Esophagus squamous epithelium (tissue), 5 donors: Measurements from ENCODE around the gene AEBP1. TPM values are rescaled to one million over a fixed set of nuclear protein-coding genes. Genes with fewer than 3 reads are reported as not detected.

Source experiments
- DNase-seq: peaks from one replicate; lab custom pipeline; 2025; lab: John Stamatoyannopoulos, UW
- H3K27ac ChIP-seq, 4 donors: fragments of 200-600 bp; sonication (generic); one replicate each; pipeline ENCODE4 v1.5.1; 2016 to 2019; ENCODE audit warnings: mild to moderate bottlenecking in 1 of 4
- H3K27me3 ChIP-seq, 4 donors: fragments of 200-600 bp; sonication (generic); 1 replicate in 3 of 4; 2 replicates in 1 of 4; pipeline versions ENCODE4 v1.5.1 to v1.6.0; 2017 to 2021; ENCODE audit warnings: antibody characterized with exemption in 1 of 4
- H3K36me3 ChIP-seq, 3 donors: fragments of 200-600 bp; sonication (generic); one replicate each; pipeline ENCODE4 v1.5.1; 2016 to 2019
- H3K4me1 ChIP-seq, 3 donors: fragments of 200-600 bp; sonication (generic); one replicate each; pipeline ENCODE4 v1.5.1; 2017 to 2019
- H3K4me3 ChIP-seq, 4 donors: fragments of 200-600 bp; sonication (generic); 1 replicate in 3 of 4; 2 replicates in 1 of 4; pipeline ENCODE4 v1.5.1; 2016 to 2019; ENCODE audit warnings: mild to moderate bottlenecking in 2 of 4, moderate library complexity in 1 of 4
- H3K9me3 ChIP-seq, 3 donors: fragments of 200-600 bp; sonication (generic); one replicate each; pipeline ENCODE4 v1.5.1; 2016 to 2019
- POLR2A ChIP-seq, 4 donors: fragments of 450-650 bp; IDR thresholded peaks; one replicate each; pipeline ENCODE4 v1.6.1; 2017; ENCODE audit warnings: antibody characterized with exemption in 4 of 4, mild to moderate bottlenecking in 4 of 4, moderate library complexity in 3 of 4
- WGBS, 2 donors: methylation state at CpG; one replicate each; pipeline ENCODE4 v1.1.5; 2018; 5-methylcytosine and 5-hydroxymethylcytosine counted together
- intact Hi-C: fragments of 100-400 bp; cut with DNase I; formaldehyde crosslinking; loops from one replicate; pipeline ENCODE4 v1.15.0; 2022
- total RNA-seq, 4 donors: library from RNA; depleted of rRNA; stranded (reverse); fragments of >200 nt; gene quantifications; one replicate each; pipeline ENCODE4 v1.1.0, GENCODE V29; 2016
- TF ChIP-seq, protein P1 (sequence below), 6 experiments: fragments of 450-650 bp in 4 of 6; fragments of 200-600 bp in 2 of 6; sonication (generic) in 2 of 6; IDR thresholded peaks; one replicate each; pipeline ENCODE4 v1.5.1; 2016 to 2019; ENCODE audit warnings: antibody characterized with exemption in 6 of 6, mild to moderate bottlenecking in 4 of 6, moderate library complexity in 4 of 6
- donor health status: DM: yes; HTN: yes; CAD: no.

The AEBP1 gene
- total RNA-seq, 4 donors from 2014 or later: 4.6 to 83.9 (median 25.2) TPM

DNA sequence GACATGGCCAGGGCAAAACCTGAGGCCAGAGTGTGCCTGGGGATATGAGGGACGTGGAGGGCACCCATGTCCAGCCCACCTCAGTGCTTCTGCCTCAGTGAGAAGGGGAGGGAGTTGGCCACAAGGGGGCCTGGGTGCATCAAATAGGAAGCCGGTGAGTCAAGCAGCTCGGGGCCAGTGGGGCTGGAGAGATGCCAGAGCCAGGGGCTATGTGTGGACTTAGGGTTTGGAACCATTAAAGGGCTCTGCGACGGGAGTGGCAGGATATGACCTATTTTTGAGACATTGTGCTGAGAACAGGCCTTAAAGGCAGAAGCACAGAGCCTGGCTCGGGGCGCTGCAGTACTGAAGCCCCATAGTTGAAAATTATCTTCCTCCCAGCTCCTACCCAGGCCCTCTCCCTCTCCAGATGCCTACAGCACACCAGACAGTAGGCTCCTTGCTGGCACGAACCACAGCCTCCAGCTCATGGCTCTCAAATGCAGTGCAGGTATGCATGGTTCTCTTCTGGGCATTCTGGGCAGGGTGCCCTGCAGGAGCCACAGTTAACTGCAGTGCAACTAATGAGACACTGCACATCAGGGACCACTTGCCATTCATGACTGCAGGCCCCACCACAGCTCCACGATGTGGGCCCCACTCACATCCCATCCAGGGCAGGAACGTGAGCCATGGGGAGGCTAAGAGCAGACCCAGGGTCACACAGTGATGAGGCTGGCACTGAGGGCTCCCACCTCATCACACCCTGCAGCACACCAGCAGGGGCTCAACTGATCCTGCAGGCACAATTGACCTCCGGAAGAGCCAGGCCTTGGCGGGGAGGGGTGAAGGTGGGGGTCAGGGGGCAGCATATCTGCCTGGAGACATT lies 31.5 kb upstream of the AEBP1 start:
- intact Hi-C loops: no loop called here

DNA sequence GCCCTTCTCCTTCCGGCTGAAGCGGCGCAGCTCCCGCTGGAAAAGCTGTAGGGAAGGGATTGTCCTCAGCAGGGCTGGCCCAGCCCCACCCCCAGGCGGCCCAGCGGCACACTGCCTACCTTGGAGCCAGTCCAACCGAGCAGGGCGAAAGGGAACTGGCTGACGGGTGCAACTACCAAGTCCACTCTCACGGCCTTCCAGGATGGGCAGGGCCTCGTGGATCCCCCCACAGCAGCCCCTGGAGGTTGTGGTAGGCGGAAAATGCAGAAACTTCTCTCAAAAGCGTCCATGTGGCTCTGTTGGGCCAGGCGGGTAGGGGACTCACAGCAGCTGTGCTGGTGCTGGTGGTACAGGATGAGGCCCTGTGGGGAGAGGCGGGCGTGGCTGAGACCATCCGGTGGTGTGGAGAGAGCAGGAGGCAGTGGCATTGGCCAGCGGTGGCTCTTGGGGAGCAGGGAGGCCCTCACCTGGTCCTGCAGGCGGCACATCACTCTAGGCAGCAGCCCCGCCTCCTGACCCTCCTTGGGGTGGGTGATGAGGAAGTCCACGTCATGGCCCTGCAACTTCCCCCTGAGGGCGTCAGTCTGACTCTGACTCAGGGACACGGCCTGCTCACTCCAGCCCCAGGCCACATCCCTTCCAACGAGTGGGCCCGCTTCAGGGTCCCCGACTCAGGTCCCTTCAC lies 30.3 kb upstream of the AEBP1 start:
- Histone ChIP-seq H3K9me3 (no peaks in the 10 kb centered on the region), H3K4me1 (peaks cover 35 to 87% (median 40%) of the 10 kb centered on the region in 3 donors), H3K27ac (peak overlapping the region; percentile 76 to 88 (median 86)), H3K4me3 (peak overlapping the region in 2 of 4 donors; percentile 8 to 41), H3K27me3 (no peaks in the 10 kb centered on the region), H3K36me3 (peaks cover 28 to 66% (median 29%) of the 10 kb centered on the region in 3 donors)
- intact Hi-C loops: no loop called here
- peak; percentile 55 for DNase-seq
- 56% methylated on average over 3 of the region's 26 CpGs; no CpG with 5 or more reads in 1 of the 2 donors for WGBS, 2 donors
- TF ChIP-seq, protein P1, sequence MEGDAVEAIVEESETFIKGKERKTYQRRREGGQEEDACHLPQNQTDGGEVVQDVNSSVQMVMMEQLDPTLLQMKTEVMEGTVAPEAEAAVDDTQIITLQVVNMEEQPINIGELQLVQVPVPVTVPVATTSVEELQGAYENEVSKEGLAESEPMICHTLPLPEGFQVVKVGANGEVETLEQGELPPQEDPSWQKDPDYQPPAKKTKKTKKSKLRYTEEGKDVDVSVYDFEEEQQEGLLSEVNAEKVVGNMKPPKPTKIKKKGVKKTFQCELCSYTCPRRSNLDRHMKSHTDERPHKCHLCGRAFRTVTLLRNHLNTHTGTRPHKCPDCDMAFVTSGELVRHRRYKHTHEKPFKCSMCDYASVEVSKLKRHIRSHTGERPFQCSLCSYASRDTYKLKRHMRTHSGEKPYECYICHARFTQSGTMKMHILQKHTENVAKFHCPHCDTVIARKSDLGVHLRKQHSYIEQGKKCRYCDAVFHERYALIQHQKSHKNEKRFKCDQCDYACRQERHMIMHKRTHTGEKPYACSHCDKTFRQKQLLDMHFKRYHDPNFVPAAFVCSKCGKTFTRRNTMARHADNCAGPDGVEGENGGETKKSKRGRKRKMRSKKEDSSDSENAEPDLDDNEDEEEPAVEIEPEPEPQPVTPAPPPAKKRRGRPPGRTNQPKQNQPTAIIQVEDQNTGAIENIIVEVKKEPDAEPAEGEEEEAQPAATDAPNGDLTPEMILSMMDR (IDR thresholded peaks at IDR 0.05): peak in 2 of 6 experiments; percentile 6 to 11
- peak in 1 of 4 donors; percentile 55 for TF ChIP-seq POLR2A (IDR thresholded peaks at IDR 0.05)

More for the DNA sequence above, 31.5 kb upstream of the AEBP1 start:
- peaks cover 35 to 77% (median 40%) of the 10 kb centered on the region in 3 donors for H3K4me1 ChIP-seq
- H3K4me3 ChIP-seq: peak overlapping the region in 1 of 4 donors; percentile 41
- peaks cover 16 to 54% (median 17%) of the 10 kb centered on the region in 3 donors for H3K36me3 ChIP-seq
- peak overlapping the region; percentile 76 to 88 (median 86) for H3K27ac ChIP-seq
- TF ChIP-seq, protein P1 (IDR thresholded peaks at IDR 0.05): peak in 5 of 6 experiments; percentile 41 to 78 (median 61)
- TF ChIP-seq POLR2A (IDR thresholded peaks at IDR 0.05): no peak
- DNase-seq: no peak
- H3K9me3 ChIP-seq: no peaks in the 10 kb centered on the region
- no peaks in the 10 kb centered on the region for H3K27me3 ChIP-seq
- WGBS, 2 donors: 27 to 31% methylated on average over 7 to 10 of the region's 12 CpGs

DNA sequence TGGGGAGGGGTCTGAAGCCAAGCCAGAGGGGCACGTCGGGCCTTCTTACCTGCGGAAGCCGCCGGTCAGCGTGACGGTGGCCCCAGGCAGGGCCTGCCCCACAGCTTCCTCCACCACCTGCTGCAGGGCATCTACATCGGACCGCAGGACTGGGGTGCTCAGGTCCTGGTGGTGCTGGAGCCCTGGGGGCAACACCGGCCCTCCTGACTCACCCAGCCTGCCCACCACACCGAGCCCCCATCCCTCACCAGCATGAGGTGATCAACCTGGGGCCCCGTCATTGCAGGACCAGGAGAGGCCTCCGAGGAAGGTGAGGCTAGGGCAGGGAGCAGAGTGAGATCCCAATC lies 29.8 kb upstream of the AEBP1 start:
- Histone ChIP-seq H3K4me1 (peaks cover 35 to 91% (median 40%) of the 10 kb centered on the region in 3 donors), H3K4me3 (peak overlapping the region in 1 of 4 donors; percentile 41), H3K36me3 (peaks cover 28 to 71% (median 32%) of the 10 kb centered on the region in 3 donors), H3K9me3 (no peaks in the 10 kb centered on the region), H3K27me3 (no peaks in the 10 kb centered on the region), H3K27ac (peak overlapping the region; percentile 76 to 88 (median 86))
- DNase-seq: no peak
- no peak for TF ChIP-seq POLR2A (IDR thresholded peaks at IDR 0.05)
- TF ChIP-seq, protein P1 (IDR thresholded peaks at IDR 0.05): no peak
- intact Hi-C loops: no loop called here
- WGBS, 2 donors: 88 to 100% methylated on average over 3 of the region's 13 CpGs

DNA sequence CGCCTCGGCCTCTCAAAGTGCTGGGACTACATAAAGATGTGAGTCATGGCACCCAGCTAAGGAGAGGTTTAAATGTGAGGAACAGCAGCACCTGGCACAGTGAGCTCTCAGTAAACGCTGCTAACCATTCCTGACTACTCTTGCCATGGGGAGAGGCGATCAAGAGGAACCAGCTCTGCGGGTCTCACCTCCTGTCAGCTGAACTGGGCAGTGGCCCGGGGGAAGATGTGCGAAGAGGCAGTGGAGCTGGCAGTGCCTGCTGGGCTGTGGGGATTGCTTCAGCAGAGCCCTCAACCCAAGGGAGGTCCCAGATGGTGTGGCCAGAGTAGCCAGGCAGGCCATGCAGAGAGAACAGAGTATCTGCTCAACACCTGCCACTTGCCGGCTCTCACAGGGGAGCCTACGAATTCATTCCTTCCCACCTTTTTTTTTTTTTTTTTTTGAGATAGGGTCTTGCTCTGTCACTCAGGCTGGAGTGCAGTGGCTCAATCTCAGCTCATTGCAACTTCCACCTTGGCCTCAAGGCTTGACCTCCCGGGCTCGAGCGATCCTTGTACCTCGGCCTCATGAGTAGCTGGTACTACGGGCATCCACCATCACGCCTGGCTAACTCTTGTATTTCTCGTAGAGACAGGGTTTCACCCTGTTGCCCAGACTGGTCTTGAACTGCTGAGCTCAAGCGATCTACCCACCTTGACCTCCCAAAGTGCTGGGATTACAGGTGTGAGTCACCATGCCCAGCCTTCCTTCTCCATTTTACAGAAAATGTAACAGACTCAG lies 28.7 kb upstream of the AEBP1 start:
- whole genome bisulfite sequencing, 2 donors: 60 to 78% methylated on average over 9 to 12 of the region's 17 CpGs
- intact Hi-C loops: no loop called here
- no peak overlapping the region for H3K4me3 ChIP-seq
- no peaks in the 10 kb centered on the region for H3K27me3 ChIP-seq
- TF ChIP-seq, protein P1 (IDR thresholded peaks at IDR 0.05): no peak
- no peak for TF ChIP-seq POLR2A (IDR thresholded peaks at IDR 0.05)
- peaks cover 37 to 83% (median 44%) of the 10 kb centered on the region in 3 donors for H3K36me3 ChIP-seq
- H3K4me1 ChIP-seq: peaks cover 40 to 97% (median 43%) of the 10 kb centered on the region in 3 donors
- no peaks in the 10 kb centered on the region for H3K9me3 ChIP-seq
- peak overlapping the region; percentile 76 to 88 (median 86) for H3K27ac ChIP-seq
- no peak for DNase-seq
